Dedifferentiated amniotic fluid mesenchymal stem cell (primary cell): ENCODE results near the gene SCAPER.
"Not testable (repeated sequence)": the region's sequence is repeated elsewhere in the genome, so short reads cannot be mapped to it uniquely, and the experiment has no call there.

ENCODE experiments used
- DNase-seq: peaks from one replicate; pipeline ENCODE4 v3.0.0-alpha.2; 2016; ENCODE audit errors: extremely low spot score

Gene SCAPER

GRCh38 chr15:76913737-76914136, 8.6 kb upstream of the SCAPER start:
- no peak for DNase-seq

- DNase-seq, result no peak
These were observed 7.3 kb upstream of the SCAPER start for GRCh38 chr15:76912430-76912829.

- DNase-seq, result no peak
These were observed 715 bp upstream of the SCAPER start for GRCh38 chr15:76905855-76906254.

- DNase-seq, result no peak
These were observed 603 bp downstream of the SCAPER start for GRCh38 chr15:76904461-76905012.

GRCh38 chr15:76903251-76903681, 1.9 kb downstream of the SCAPER start:
- peak; percentile 19 for DNase-seq

- no peak for DNase-seq
These were observed 3.2 kb downstream of the SCAPER start for GRCh38 chr15:76901965-76902364.

GRCh38 chr15:76899931-76900310, 5.2 kb downstream of the SCAPER start:
- DNase-seq, result not testable (repeated sequence)

- not testable (repeated sequence) for DNase-seq
These were observed 5.8 kb downstream of the SCAPER start for GRCh38 chr15:76899176-76899930.

GRCh38 chr15:76898102-76898501, 7.0 kb downstream of the SCAPER start:
- no peak for DNase-seq

GRCh38 chr15:76894174-76894573, 11.0 kb downstream of the SCAPER start:
- DNase-seq, result no peak

- DNase-seq, result not testable (repeated sequence)
These were observed 12.3 kb downstream of the SCAPER start for GRCh38 chr15:76892836-76893235.

GRCh38 chr15:76887280-76888141, 17.6 kb downstream of the SCAPER start:
- DNase-seq, result not testable (repeated sequence)

- DNase-seq, result no peak
These were observed 19.9 kb downstream of the SCAPER start for GRCh38 chr15:76885212-76885611.

- DNase-seq, result no peak
These were observed 29.2 kb downstream of the SCAPER start for GRCh38 chr15:76875911-76876310.

GRCh38 chr15:76873066-76873465, 32.1 kb downstream of the SCAPER start:
- DNase-seq, result not testable (repeated sequence)

GRCh38 chr15:76871930-76872329, 33.2 kb downstream of the SCAPER start:
- no peak for DNase-seq

- DNase-seq, result no peak
These were observed 36.4 kb downstream of the SCAPER start for GRCh38 chr15:76868740-76869139.

GRCh38 chr15:76866716-76867321, 38.3 kb downstream of the SCAPER start:
- peak; percentile 57 for DNase-seq

GRCh38 chr15:76866008-76866407, 39.1 kb downstream of the SCAPER start:
- DNase-seq, result no peak

- no peak for DNase-seq
These were observed 39.6 kb downstream of the SCAPER start for GRCh38 chr15:76865548-76865991.

GRCh38 chr15:76864586-76864985, 40.6 kb downstream of the SCAPER start:
- DNase-seq, result no peak

GRCh38 chr15:76863693-76864092, 41.4 kb downstream of the SCAPER start:
- no peak for DNase-seq
